ENCODE data around the gene GMPPA. TPM values are rescaled to one million over a fixed set of nuclear protein-coding genes. Genes with fewer than 3 reads are reported as not detected.

The GMPPA gene
- total and polyA plus RNA-seq, 10 donors: 21.2 to 45.5 (median 29.8) TPM

DNA sequence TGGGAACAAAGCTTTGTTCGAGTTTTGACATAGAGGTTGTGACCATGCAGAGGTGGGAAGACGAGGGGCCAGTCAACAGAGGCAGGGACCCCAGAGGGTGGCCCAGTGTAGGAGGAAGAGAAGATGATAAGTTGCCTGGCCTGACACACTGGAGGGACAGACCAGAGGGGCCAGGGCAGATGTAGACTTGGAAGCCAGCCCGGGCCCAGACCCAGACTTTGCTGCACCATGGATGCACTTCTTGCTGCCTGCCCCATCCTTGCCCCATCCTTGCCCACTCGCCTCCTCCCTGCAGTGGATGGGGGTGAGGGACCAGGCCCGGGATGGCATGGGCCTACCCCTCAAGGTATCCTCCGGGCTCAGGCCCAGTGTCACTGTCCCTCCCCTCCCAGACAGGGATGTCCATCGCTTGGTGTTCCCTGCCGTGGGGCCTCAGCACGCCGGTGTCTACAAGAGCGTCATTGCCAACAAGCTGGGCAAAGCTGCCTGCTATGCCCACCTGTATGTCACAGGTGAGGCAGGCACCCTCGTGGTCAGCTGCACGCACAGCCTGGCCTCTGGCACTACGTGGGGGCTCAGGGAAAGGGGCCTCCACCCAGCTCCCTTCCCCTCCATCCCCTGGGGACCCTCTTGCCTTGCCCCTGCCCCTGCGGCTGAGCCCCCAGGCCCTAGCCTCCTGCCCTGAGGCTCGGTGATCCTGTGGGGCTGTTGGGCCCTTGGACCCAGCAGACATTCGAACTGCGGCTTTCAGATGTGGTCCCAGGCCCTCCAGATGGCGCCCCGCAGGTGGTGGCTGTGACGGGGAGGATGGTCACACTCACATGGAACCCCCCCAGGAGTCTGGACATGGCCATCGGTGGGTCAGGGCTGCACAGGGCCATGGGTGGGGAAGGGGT is 27.0 kb upstream of the GMPPA start:
- DNase-seq: no peak
- no peaks in the 10 kb centered on the region for H3K36me3 ChIP-seq
- 72 to 87% (median 81%) methylated on average over 17 to 22 of the region's 22 CpGs for WGBS, 5 donors
- intact Hi-C loops (cut with DNase I; ENCODE audit: low total_unique reads): loop anchor here (10.0 kb wide), 1 partner anchor 63 kb away; no protein-coding TSS in a partner anchor
- H3K27ac ChIP-seq: no peak overlapping the region
- H3K4me3 ChIP-seq: no peak overlapping the region
- peaks cover 0 to 60% (median 0%) of the 10 kb centered on the region in 7 donors for H3K27me3 ChIP-seq (replicated peaks in 1 of 7)
- TF ChIP-seq POLR2A (IDR thresholded peaks at IDR 0.05) (no peak), POLR2AphosphoS5 (IDR thresholded peaks at IDR 0.05) (no peak)
- TF ChIP-seq, protein P1, sequence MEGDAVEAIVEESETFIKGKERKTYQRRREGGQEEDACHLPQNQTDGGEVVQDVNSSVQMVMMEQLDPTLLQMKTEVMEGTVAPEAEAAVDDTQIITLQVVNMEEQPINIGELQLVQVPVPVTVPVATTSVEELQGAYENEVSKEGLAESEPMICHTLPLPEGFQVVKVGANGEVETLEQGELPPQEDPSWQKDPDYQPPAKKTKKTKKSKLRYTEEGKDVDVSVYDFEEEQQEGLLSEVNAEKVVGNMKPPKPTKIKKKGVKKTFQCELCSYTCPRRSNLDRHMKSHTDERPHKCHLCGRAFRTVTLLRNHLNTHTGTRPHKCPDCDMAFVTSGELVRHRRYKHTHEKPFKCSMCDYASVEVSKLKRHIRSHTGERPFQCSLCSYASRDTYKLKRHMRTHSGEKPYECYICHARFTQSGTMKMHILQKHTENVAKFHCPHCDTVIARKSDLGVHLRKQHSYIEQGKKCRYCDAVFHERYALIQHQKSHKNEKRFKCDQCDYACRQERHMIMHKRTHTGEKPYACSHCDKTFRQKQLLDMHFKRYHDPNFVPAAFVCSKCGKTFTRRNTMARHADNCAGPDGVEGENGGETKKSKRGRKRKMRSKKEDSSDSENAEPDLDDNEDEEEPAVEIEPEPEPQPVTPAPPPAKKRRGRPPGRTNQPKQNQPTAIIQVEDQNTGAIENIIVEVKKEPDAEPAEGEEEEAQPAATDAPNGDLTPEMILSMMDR (IDR thresholded peaks at IDR 0.05 in 8 of 11, conservative IDR thresholded peaks at IDR 0.05 in 3 of 11): no peak
- no peaks in the 10 kb centered on the region for H3K9me3 ChIP-seq
- peaks cover 0 to 7% (median 2%) of the 10 kb centered on the region in 6 donors for H3K4me1 ChIP-seq

- Histone ChIP-seq H3K4me3 (no peak overlapping the region), H3K9me3 (no peaks in the 10 kb centered on the region), H3K27ac (no peak overlapping the region), H3K27me3 (replicated peaks in 1 of 7) (peaks cover 0 to 65% (median 0%) of the 10 kb centered on the region in 7 donors), H3K36me3 (no peaks in the 10 kb centered on the region), H3K4me1 (peaks cover 0 to 8% (median 2%) of the 10 kb centered on the region in 6 donors)
- no peak for DNase-seq
- intact Hi-C loops (cut with DNase I; ENCODE audit: low total_unique reads): loop anchor here (10.0 kb wide), 1 partner anchor 62 kb away; no protein-coding TSS in a partner anchor
- TF ChIP-seq POLR2A (IDR thresholded peaks at IDR 0.05) (no peak), POLR2AphosphoS5 (IDR thresholded peaks at IDR 0.05) (no peak)
- TF ChIP-seq, protein P1 (IDR thresholded peaks at IDR 0.05 in 8 of 11, conservative IDR thresholded peaks at IDR 0.05 in 3 of 11): no peak
- WGBS, 5 donors: 20 to 94% (median 86%) methylated on average over 1 to 12 of the region's 12 CpGs
These were observed 26.0 kb upstream of the GMPPA start for GRCh38 chr2:219472629-219473187.

- H3K27ac ChIP-seq: no peak overlapping the region
- DNase-seq: no peak
- no peaks in the 10 kb centered on the region for H3K36me3 ChIP-seq
- H3K4me3 ChIP-seq: no peak overlapping the region
- TF ChIP-seq POLR2AphosphoS5 (IDR thresholded peaks at IDR 0.05): no peak
- no peak for TF ChIP-seq POLR2A (IDR thresholded peaks at IDR 0.05)
- TF ChIP-seq, protein P1 (IDR thresholded peaks at IDR 0.05 in 8 of 11, conservative IDR thresholded peaks at IDR 0.05 in 3 of 11): no peak
- intact Hi-C loops (cut with DNase I; ENCODE audit: low total_unique reads): loop anchor here (10.0 kb wide), 1 partner anchor 61 kb away; no protein-coding TSS in a partner anchor
- peaks cover 0 to 63% (median 0%) of the 10 kb centered on the region in 7 donors for H3K27me3 ChIP-seq (replicated peaks in 1 of 7)
- 82 to 93% (median 86%) methylated on average over 6 to 18 of the region's 18 CpGs for WGBS, 5 donors
- H3K4me1 ChIP-seq: peaks cover 0 to 8% (median 2%) of the 10 kb centered on the region in 6 donors
- no peaks in the 10 kb centered on the region for H3K9me3 ChIP-seq
These were observed 25.2 kb upstream of the GMPPA start for GRCh38 chr2:219473511-219473910.

All from spleen (tissue), 11 donors.